IMR-90 (cell line): ENCODE results near the gene FANK1. TPM values are rescaled to one million over a fixed set of nuclear protein-coding genes. Genes with fewer than 3 reads are reported as not detected.

Experiments used
- ATAC-seq: fragments of 200-7000 bp; cut with Tn5 transposase; 2 replicates; pipeline ENCODE4 v1.9.1; 2020; ENCODE audit warnings: low read depth, mild to moderate bottlenecking, moderate library complexity
- BruUV-seq: library from RNA; stranded (reverse); fragments of 400-500 nt; replicated peaks from 2 replicates; lab custom pipeline; 2021; lab: Mats Ljungman, UMichigan
- CTCF ChIA-PET: fragments of 300-600 bp; formaldehyde crosslinking; extraction: SDS; loops from one replicate; lab custom pipeline; 2021; ENCODE audit warnings: antibody characterized with exemption; lab: Yijun Ruan, JAX
- POLR2A ChIA-PET: fragments of 300-600 bp; sonication (Branson Sonifier 250); formaldehyde crosslinking; loops from one replicate; lab custom pipeline; 2022; ENCODE audit warnings: antibody characterized with exemption; ENCODE audit not compliant: unreplicated experiment; lab: Charles Lee
- DNase-seq: peaks from one replicate; pipeline ENCODE4 v3.0.0; 2013
- H2AFZ ChIP-seq: replicated peaks from 2 replicates; pipeline ENCODE3; 2013; ENCODE audit warnings: low read length, mild to moderate bottlenecking; ENCODE audit not compliant: poor library complexity
- H2AK5ac ChIP-seq: 2 replicates; pipeline ENCODE4 v1.6.1; 2013; ENCODE audit warnings: low read depth, low read length, inconsistent platforms
- H2AK9ac ChIP-seq: replicated peaks from 2 replicates; pipeline ENCODE3; 2013; ENCODE audit warnings: mild to moderate bottlenecking, low read depth, low read length, moderate library complexity; ENCODE audit not compliant: poor library complexity
- H2BK120ac ChIP-seq: 2 replicates; pipeline ENCODE4 v1.6.1; 2013; ENCODE audit warnings: low read depth, low read length, inconsistent platforms
- H2BK15ac ChIP-seq: 3 replicates; pipeline ENCODE4 v1.6.1; 2013; ENCODE audit warnings: low read depth, low read length, inconsistent platforms
- H2BK20ac ChIP-seq: 2 replicates; pipeline ENCODE4 v1.6.1; 2013; ENCODE audit warnings: low read depth, mild to moderate bottlenecking, inconsistent platforms, low read length, moderate library complexity
- H2BK5ac ChIP-seq: 2 replicates; pipeline ENCODE4 v1.6.1; 2013; ENCODE audit warnings: mild to moderate bottlenecking, low read depth, low read length, inconsistent platforms; ENCODE audit not compliant: poor library complexity, severe bottlenecking
- H3K14ac ChIP-seq: replicated peaks from 2 replicates; pipeline ENCODE4 v1.6.1; 2013; ENCODE audit warnings: low read depth, low read length, inconsistent platforms
- H3K18ac ChIP-seq: 2 replicates; pipeline ENCODE4 v1.6.1; 2013; ENCODE audit warnings: low read depth, low read length, control low read depth
- H3K23ac ChIP-seq: 2 replicates; pipeline ENCODE4 v1.6.1; 2013; ENCODE audit warnings: low read depth, low read length, inconsistent platforms
- H3K27ac ChIP-seq: 2 replicates; pipeline ENCODE4 v1.5.1; 2013; ENCODE audit warnings: mild to moderate bottlenecking, control low read depth, low read length; ENCODE audit not compliant: insufficient read depth
- H3K27me3 ChIP-seq: 2 replicates; pipeline ENCODE4 v1.6.1; 2013; ENCODE audit warnings: low read length; ENCODE audit not compliant: control insufficient read depth, insufficient read depth
- H3K36me3 ChIP-seq: 2 replicates; pipeline ENCODE4 v1.6.1; 2013; ENCODE audit warnings: low read length, mixed read lengths; ENCODE audit not compliant: control insufficient read depth, insufficient read depth
- H3K4ac ChIP-seq: 2 replicates; pipeline ENCODE4 v1.6.1; 2013; ENCODE audit warnings: low read depth, low read length, inconsistent platforms
- H3K4me1 ChIP-seq: 2 replicates; pipeline ENCODE4 v1.6.1; 2013; ENCODE audit warnings: low read length, mixed read lengths; ENCODE audit not compliant: control insufficient read depth, insufficient read depth
- H3K4me2 ChIP-seq: 2 replicates; pipeline ENCODE4 v1.6.1; 2013; ENCODE audit warnings: low read depth, mild to moderate bottlenecking, control low read depth, low read length, moderate library complexity
- H3K4me3 ChIP-seq: 2 replicates; pipeline ENCODE4 v1.5.1; 2013; ENCODE audit warnings: low read depth, mild to moderate bottlenecking, control low read depth, low read length, moderate library complexity; ENCODE audit not compliant: insufficient read depth
- H3K56ac ChIP-seq: 2 replicates; pipeline ENCODE4 v1.6.1; 2013; ENCODE audit warnings: low read length, inconsistent platforms; ENCODE audit not compliant: insufficient read depth; ENCODE audit errors: extremely low read depth
- H3K79me1 ChIP-seq, 2 experiments: 2 replicates each; pipeline ENCODE4 v1.6.1; 2013; ENCODE audit warnings: low read length in 2 of 2, inconsistent platforms in 1 of 2, low read depth in 1 of 2
- H3K9ac ChIP-seq: 2 replicates; pipeline ENCODE4 v1.6.1; 2013; ENCODE audit warnings: low read depth, low read length, control low read depth
- H3K9me1 ChIP-seq: 2 replicates; pipeline ENCODE4 v1.6.1; 2013; ENCODE audit warnings: low read length, inconsistent platforms; ENCODE audit not compliant: insufficient read depth
- H3K9me3 ChIP-seq: 2 replicates; pipeline ENCODE4 v1.6.1; 2013; ENCODE audit warnings: low read length; ENCODE audit not compliant: control insufficient read depth, insufficient read depth
- H4K20me1 ChIP-seq: 2 replicates; pipeline ENCODE4 v1.6.1; 2013; ENCODE audit warnings: low read length, inconsistent platforms; ENCODE audit not compliant: insufficient read depth
- H4K5ac ChIP-seq: 2 replicates; pipeline ENCODE4 v1.6.1; 2013; ENCODE audit warnings: mild to moderate bottlenecking, low read depth, low read length, control low read depth
- H4K8ac ChIP-seq, 2 experiments: 2 replicates each; pipeline ENCODE4 v1.6.1; 2013; ENCODE audit warnings: low read depth in 2 of 2, low read length in 2 of 2, control low read depth in 1 of 2, inconsistent platforms in 1 of 2
- H4K91ac ChIP-seq: 2 replicates; pipeline ENCODE4 v1.6.1; 2013; ENCODE audit warnings: low read depth, low read length, inconsistent platforms; ENCODE audit not compliant: insufficient read depth
- BHLHE40 ChIP-seq: fragments of 150-350 bp; IDR thresholded peaks from 2 replicates; pipeline ENCODE4 v1.6.1; 2016; ENCODE audit warnings: mild to moderate bottlenecking, low read depth, low read length
- CEBPB ChIP-seq: IDR thresholded peaks from 2 replicates; pipeline ENCODE4 v1.6.1; 2012; ENCODE audit warnings: low read depth, low read length, improper control_type of control experiment
- CHD1 ChIP-seq: IDR thresholded peaks from 2 replicates; pipeline ENCODE4 v1.6.1; 2012; ENCODE audit warnings: low read depth, low read length, improper control_type of control experiment
- ELK1 ChIP-seq: fragments of 150-350 bp; IDR thresholded peaks from 2 replicates; pipeline ENCODE4 v1.6.1; 2016; ENCODE audit warnings: low read depth, mild to moderate bottlenecking, low read length, moderate library complexity, borderline replicate concordance
- FOS ChIP-seq: fragments of 150-350 bp; IDR thresholded peaks from 2 replicates; pipeline ENCODE4 v1.6.1; 2016; ENCODE audit warnings: low read depth, low read length
- MAFK ChIP-seq: IDR thresholded peaks from 2 replicates; pipeline ENCODE4 v1.6.1; 2012; ENCODE audit warnings: low read depth, low read length, improper control_type of control experiment
- MAZ ChIP-seq: IDR thresholded peaks from 2 replicates; pipeline ENCODE4 v1.6.1; 2012; ENCODE audit warnings: low read depth, mild to moderate bottlenecking, low read length, improper control_type of control experiment, moderate library complexity, borderline replicate concordance
- MXI1 ChIP-seq: IDR thresholded peaks from 2 replicates; pipeline ENCODE4 v1.6.1; 2012; ENCODE audit warnings: low read depth, mild to moderate bottlenecking, low read length, moderate library complexity, borderline replicate concordance
- NFE2L2 ChIP-seq: fragments of 150-350 bp; IDR thresholded peaks from 2 replicates; pipeline ENCODE4 v1.6.1; 2016; ENCODE audit warnings: low read depth, mild to moderate bottlenecking, low read length
- POLR2A ChIP-seq: IDR thresholded peaks from 2 replicates; pipeline ENCODE4 v1.6.1; 2012; ENCODE audit warnings: mild to moderate bottlenecking, low read depth, low read length
- RAD21 ChIP-seq: IDR thresholded peaks from 2 replicates; pipeline ENCODE4 v1.6.1; 2012; ENCODE audit warnings: low read length, improper control_type of control experiment
- RCOR1 ChIP-seq: IDR thresholded peaks from 2 replicates; pipeline ENCODE4 v1.6.1; 2012; ENCODE audit warnings: mild to moderate bottlenecking, low read length, improper control_type of control experiment; ENCODE audit not compliant: insufficient replicate concordance
- RFX5 ChIP-seq: IDR thresholded peaks from 2 replicates; pipeline ENCODE4 v1.8.0; 2012; ENCODE audit warnings: low read depth, mild to moderate bottlenecking, low read length, moderate library complexity
- SMC3 ChIP-seq: fragments of 150-350 bp; IDR thresholded peaks from 2 replicates; pipeline ENCODE4 v1.6.1; 2016; ENCODE audit warnings: low read depth, mild to moderate bottlenecking, antibody characterized with exemption, low read length, moderate library complexity
- WGBS, 2 experiments: methylation state at CpG; one replicate each; pipeline versions ENCODE4 v1.1.5 to v1.1.7; 2013; ENCODE audit warnings: missing lambda C conversion rate in 2 of 2; ENCODE audit not compliant: insufficient read length in 1 of 2; ENCODE audit errors: extremely low coverage in 2 of 2; 5-methylcytosine and 5-hydroxymethylcytosine counted together
- dilution Hi-C: fragments of 300-500 bp; cut with HindIII; formaldehyde crosslinking; loops from one replicate; pipeline ENCODE4 v1.14.3; 2018; ENCODE audit warnings: low sequenced_read_pairs; ENCODE audit not compliant: unreplicated experiment
- in situ Hi-C: fragments of 300-500 bp; cut with MboI; formaldehyde crosslinking; loops from 3 replicates; pipeline ENCODE4 v1.14.3; 2019; ENCODE audit warnings: low sequenced_read_pairs, inconsistent platforms, mixed read lengths
- intact Hi-C: fragments of 100-400 bp; cut with micrococcal nuclease; formaldehyde crosslinking; loops from 2 replicates; pipeline ENCODE4 v1.10.0; 2022
- polyA plus RNA-seq, 3 experiments: library from polyadenylated mRNA; depleted of rRNA; stranded (reverse); fragments of >200 nt; gene quantifications; 2 replicates each; pipeline ENCODE4 v1.2.3, GENCODE V29; 2012; ENCODE audit warnings: low replicate concordance in 1 of 3
- total RNA-seq: library from RNA; depleted of rRNA; stranded (reverse); fragments of >200 nt; gene quantifications from 2 replicates; pipeline ENCODE4 v1.2.3, GENCODE V29; 2012
- TF ChIP-seq, protein P1 (sequence below): fragments of 150-350 bp; IDR thresholded peaks from 2 replicates; pipeline ENCODE4 v1.6.1; 2017; ENCODE audit warnings: mild to moderate bottlenecking, antibody characterized with exemption, low read length, low read depth
- TF ChIP-seq, protein P2 (sequence below): conservative IDR thresholded peaks from 2 replicates; pipeline ENCODE4 v1.5.1; 2012; ENCODE audit warnings: mild to moderate bottlenecking, low read depth, low read length, improper control_type of control experiment

Gene FANK1
- total and polyA plus RNA-seq, 2 of the 4 experiments (the other 2 are of a cell fraction) = 0.90 to 2.2 TPM

DNA sequence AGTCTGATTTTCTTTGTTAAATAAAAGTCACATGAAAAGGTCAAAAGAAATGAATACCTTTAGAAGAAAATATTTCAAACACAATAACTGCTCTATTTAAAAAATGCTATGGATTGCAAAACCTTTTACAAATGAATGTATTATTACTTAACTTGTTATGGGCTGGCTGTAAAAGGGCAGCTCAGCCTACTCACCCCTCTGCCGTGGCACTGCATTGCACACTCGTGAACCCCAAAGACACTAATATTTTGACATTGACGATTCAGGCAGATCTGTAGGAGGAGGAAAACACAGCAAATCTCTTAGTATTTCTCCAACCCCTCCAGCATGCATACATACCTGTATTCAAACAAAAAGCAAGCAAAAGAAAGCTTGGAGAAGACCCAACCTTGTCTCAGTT is 149.5 kb downstream of the FANK1 start:
- Histone ChIP-seq H2BK20ac (no peak overlapping the region), H3K27me3 (no peaks in the 10 kb centered on the region), H3K4ac (no peak overlapping the region), H3K4me2 (no peak overlapping the region), H2BK15ac (no peak overlapping the region), H3K4me3 (no peak overlapping the region), H2AK9ac (no peak overlapping the region), H4K20me1 (no peaks in the 10 kb centered on the region), H3K23ac (no peak overlapping the region), H3K79me1 (no peaks in the 10 kb centered on the region), H2AK5ac (no peak overlapping the region), H3K56ac (no peak overlapping the region), H3K9ac (no peak overlapping the region), H3K9me1 (no peaks in the 10 kb centered on the region), H4K91ac (no peak overlapping the region), H3K18ac (no peak overlapping the region), H3K4me1 (0 out of 2 replicates have a peak, but pooled peaks cover 3% of the 10 kb centered on the region), H4K8ac (no peak overlapping the region), H3K9me3 (no peaks in the 10 kb centered on the region; the same call in 1 of the 2 replicates), H2AFZ (no peak overlapping the region), H3K27ac (no peak overlapping the region), H2BK5ac (no peak overlapping the region), H3K14ac (no peak overlapping the region), H4K5ac (no peak overlapping the region), H3K36me3 (no peaks in the 10 kb centered on the region), H2BK120ac (no peak overlapping the region)
- intact Hi-C loops (no loop called here), in situ Hi-C loops (no loop called here), dilution Hi-C loops (no loop called here)
- WGBS, 2 experiments = no CpG with 5 or more reads among the region's 3 CpGs
- no peak for DNase-seq
- ChIA-PET CTCF (no interaction called here), POLR2A (no interaction called here)
- ATAC-seq = no peak
- BruUV-seq = no TSS peak
- TF ChIP-seq FOS (no peak), MXI1 (no peak), MAZ (no peak), RCOR1 (no peak), ELK1 (no peak), CHD1 (no peak), NFE2L2 (no peak), MAFK (no peak), SMC3 (no peak), RFX5 (no peak), BHLHE40 (no peak), POLR2A (no peak), CEBPB (no peak), RAD21 (no peak)
- TF ChIP-seq, protein P1, sequence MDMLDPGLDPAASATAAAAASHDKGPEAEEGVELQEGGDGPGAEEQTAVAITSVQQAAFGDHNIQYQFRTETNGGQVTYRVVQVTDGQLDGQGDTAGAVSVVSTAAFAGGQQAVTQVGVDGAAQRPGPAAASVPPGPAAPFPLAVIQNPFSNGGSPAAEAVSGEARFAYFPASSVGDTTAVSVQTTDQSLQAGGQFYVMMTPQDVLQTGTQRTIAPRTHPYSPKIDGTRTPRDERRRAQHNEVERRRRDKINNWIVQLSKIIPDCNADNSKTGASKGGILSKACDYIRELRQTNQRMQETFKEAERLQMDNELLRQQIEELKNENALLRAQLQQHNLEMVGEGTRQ = no peak
- TF ChIP-seq, protein P2, sequence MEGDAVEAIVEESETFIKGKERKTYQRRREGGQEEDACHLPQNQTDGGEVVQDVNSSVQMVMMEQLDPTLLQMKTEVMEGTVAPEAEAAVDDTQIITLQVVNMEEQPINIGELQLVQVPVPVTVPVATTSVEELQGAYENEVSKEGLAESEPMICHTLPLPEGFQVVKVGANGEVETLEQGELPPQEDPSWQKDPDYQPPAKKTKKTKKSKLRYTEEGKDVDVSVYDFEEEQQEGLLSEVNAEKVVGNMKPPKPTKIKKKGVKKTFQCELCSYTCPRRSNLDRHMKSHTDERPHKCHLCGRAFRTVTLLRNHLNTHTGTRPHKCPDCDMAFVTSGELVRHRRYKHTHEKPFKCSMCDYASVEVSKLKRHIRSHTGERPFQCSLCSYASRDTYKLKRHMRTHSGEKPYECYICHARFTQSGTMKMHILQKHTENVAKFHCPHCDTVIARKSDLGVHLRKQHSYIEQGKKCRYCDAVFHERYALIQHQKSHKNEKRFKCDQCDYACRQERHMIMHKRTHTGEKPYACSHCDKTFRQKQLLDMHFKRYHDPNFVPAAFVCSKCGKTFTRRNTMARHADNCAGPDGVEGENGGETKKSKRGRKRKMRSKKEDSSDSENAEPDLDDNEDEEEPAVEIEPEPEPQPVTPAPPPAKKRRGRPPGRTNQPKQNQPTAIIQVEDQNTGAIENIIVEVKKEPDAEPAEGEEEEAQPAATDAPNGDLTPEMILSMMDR = no peak
